Transverse colon (tissue), 4 donors: Measurements from ENCODE around the gene PLPP7.

Experiments
- POLR2A ChIP-seq: fragments of 450-650 bp; IDR thresholded peaks from one replicate; pipeline ENCODE4 v1.6.1; 2016; ENCODE audit warnings: antibody characterized with exemption, mild to moderate bottlenecking, moderate library complexity
- POLR2AphosphoS5 ChIP-seq, 3 donors: sonication (generic); formaldehyde crosslinking; IDR thresholded peaks; one replicate each; pipeline ENCODE4 v1.6.1; 2016; ENCODE audit warnings: antibody characterized with exemption in 3 of 3
- TF ChIP-seq, protein P1 (sequence below), 5 experiments: fragments of 200-600 bp in 3 of 5; fragments of 450-650 bp in 2 of 5; sonication (generic) in 3 of 5; IDR thresholded peaks; 1 replicate in 2 of 5; 2 replicates in 3 of 5; pipeline ENCODE4 v1.5.1; 2016 to 2017; ENCODE audit warnings: antibody characterized with exemption in 5 of 5, inconsistent platforms in 3 of 5, mild to moderate bottlenecking in 2 of 5, moderate library complexity in 1 of 5

DNA sequence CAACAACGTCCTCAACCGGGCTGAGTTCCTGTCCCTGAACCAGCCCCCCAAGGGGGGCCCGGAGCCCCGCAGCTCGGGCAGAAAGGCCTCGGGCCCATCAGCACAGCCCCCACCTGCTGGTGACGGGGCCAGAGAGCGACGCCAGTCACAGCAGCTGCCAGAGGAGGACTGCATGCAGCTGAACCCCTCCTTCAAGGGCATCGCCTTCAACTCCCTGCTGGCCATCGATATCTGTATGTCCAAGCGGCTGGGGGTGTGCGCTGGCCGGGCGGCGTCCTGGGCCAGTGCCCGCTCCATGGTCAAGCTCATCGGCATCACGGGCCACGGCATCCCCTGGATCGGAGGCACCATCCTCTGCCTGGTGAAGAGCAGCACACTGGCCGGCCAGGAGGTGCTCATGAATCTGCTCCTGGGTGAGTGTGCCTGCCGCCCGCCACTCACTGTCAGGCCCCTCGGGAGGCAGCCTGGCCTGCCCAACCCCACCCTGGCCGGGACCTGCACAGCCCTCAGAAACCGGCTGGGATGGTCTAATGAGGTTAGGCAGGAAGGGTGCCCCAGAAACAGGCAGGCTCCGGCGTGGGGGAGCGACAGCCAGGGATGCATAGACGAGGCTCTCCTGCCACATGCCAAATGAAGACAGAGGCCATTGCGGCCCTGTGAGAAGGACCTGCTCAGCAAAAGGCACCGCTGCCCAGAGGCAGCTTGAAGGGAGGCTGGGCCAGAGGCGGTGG is 678 bp downstream of the PLPP7 start:
- TF ChIP-seq, protein P1, sequence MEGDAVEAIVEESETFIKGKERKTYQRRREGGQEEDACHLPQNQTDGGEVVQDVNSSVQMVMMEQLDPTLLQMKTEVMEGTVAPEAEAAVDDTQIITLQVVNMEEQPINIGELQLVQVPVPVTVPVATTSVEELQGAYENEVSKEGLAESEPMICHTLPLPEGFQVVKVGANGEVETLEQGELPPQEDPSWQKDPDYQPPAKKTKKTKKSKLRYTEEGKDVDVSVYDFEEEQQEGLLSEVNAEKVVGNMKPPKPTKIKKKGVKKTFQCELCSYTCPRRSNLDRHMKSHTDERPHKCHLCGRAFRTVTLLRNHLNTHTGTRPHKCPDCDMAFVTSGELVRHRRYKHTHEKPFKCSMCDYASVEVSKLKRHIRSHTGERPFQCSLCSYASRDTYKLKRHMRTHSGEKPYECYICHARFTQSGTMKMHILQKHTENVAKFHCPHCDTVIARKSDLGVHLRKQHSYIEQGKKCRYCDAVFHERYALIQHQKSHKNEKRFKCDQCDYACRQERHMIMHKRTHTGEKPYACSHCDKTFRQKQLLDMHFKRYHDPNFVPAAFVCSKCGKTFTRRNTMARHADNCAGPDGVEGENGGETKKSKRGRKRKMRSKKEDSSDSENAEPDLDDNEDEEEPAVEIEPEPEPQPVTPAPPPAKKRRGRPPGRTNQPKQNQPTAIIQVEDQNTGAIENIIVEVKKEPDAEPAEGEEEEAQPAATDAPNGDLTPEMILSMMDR (IDR thresholded peaks at IDR 0.05) = no peak
- TF ChIP-seq POLR2A (no peak), POLR2AphosphoS5 (IDR thresholded peaks at IDR 0.05) (no peak)
